Ishikawa (cell line): ENCODE measurements around the gene TTC23L.

Experiments
- CEBPB ChIP-seq: IDR thresholded peaks from 2 replicates; pipeline ENCODE4 v1.6.1; 2012
- CREB1 ChIP-seq: IDR thresholded peaks from 2 replicates; pipeline ENCODE4 v1.6.1; 2012; ENCODE audit warnings: low read depth
- EGR1 ChIP-seq: IDR thresholded peaks from 2 replicates; pipeline ENCODE4 v1.6.1; 2012
- EP300 ChIP-seq: IDR thresholded peaks from 2 replicates; pipeline ENCODE4 v1.6.1; 2012; ENCODE audit warnings: borderline replicate concordance
- FOXM1 ChIP-seq: IDR thresholded peaks from 2 replicates; pipeline ENCODE4 v1.6.1; 2012; ENCODE audit warnings: low read depth, borderline replicate concordance
- NFIC ChIP-seq: IDR thresholded peaks from 2 replicates; pipeline ENCODE4 v1.6.1; 2012
- RAD21 ChIP-seq: IDR thresholded peaks from 2 replicates; pipeline ENCODE4 v1.6.1; 2012; ENCODE audit warnings: low read depth
- TAF1 ChIP-seq: IDR thresholded peaks from 2 replicates; pipeline ENCODE4 v1.6.1; 2012; ENCODE audit warnings: low read depth, mild to moderate bottlenecking
- TCF12 ChIP-seq: IDR thresholded peaks from 2 replicates; pipeline ENCODE4 v1.6.1; 2012; ENCODE audit warnings: low read depth
- TEAD4 ChIP-seq: IDR thresholded peaks from 2 replicates; pipeline ENCODE4 v1.6.1; 2012
- YY1 ChIP-seq: IDR thresholded peaks from 2 replicates; pipeline ENCODE4 v1.6.1; 2012; ENCODE audit warnings: low read depth
- ZBTB7A ChIP-seq: IDR thresholded peaks from 2 replicates; pipeline ENCODE4 v1.6.1; 2012; ENCODE audit warnings: low read depth
- TF ChIP-seq, protein P1 (sequence below): IDR thresholded peaks from 2 replicates; pipeline ENCODE4 v1.6.1; 2012; ENCODE audit warnings: low read depth, mild to moderate bottlenecking
- TF ChIP-seq, protein P2 (sequence below): IDR thresholded peaks from 2 replicates; pipeline ENCODE4 v1.6.1; 2012
- TF ChIP-seq, protein P3 (sequence below): IDR thresholded peaks from 2 replicates; pipeline ENCODE4 v1.6.1; 2012

The TTC23L gene

DNA sequence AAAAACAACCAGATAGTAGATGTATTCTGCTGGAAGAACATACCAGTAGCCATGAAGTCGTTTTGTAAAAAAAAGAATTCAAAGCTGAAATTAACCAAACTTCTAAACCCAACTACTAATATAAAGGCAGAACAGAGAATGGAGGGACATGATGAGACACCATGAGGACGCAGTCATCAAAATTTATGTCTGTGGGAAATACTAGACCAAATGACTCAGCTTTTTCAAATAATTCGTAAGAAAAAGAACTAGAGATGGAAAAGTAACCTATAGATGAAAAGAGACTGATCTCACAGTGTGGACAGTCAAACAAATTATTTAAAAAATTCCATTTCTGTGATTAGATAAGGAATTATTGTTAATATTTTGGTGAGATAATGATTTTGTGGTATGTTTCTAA, 10.3 kb downstream of the TTC23L start:
- TF ChIP-seq, protein P1, sequence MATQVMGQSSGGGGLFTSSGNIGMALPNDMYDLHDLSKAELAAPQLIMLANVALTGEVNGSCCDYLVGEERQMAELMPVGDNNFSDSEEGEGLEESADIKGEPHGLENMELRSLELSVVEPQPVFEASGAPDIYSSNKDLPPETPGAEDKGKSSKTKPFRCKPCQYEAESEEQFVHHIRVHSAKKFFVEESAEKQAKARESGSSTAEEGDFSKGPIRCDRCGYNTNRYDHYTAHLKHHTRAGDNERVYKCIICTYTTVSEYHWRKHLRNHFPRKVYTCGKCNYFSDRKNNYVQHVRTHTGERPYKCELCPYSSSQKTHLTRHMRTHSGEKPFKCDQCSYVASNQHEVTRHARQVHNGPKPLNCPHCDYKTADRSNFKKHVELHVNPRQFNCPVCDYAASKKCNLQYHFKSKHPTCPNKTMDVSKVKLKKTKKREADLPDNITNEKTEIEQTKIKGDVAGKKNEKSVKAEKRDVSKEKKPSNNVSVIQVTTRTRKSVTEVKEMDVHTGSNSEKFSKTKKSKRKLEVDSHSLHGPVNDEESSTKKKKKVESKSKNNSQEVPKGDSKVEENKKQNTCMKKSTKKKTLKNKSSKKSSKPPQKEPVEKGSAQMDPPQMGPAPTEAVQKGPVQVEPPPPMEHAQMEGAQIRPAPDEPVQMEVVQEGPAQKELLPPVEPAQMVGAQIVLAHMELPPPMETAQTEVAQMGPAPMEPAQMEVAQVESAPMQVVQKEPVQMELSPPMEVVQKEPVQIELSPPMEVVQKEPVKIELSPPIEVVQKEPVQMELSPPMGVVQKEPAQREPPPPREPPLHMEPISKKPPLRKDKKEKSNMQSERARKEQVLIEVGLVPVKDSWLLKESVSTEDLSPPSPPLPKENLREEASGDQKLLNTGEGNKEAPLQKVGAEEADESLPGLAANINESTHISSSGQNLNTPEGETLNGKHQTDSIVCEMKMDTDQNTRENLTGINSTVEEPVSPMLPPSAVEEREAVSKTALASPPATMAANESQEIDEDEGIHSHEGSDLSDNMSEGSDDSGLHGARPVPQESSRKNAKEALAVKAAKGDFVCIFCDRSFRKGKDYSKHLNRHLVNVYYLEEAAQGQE = no peak
- TF ChIP-seq ZBTB7A (no peak), FOXM1 (no peak), EP300 (no peak), NFIC (no peak), YY1 (no peak), TAF1 (no peak), RAD21 (no peak), CREB1 (no peak), TCF12 (no peak), EGR1 (no peak), TEAD4 (no peak), CEBPB (no peak)
- TF ChIP-seq, protein P2, sequence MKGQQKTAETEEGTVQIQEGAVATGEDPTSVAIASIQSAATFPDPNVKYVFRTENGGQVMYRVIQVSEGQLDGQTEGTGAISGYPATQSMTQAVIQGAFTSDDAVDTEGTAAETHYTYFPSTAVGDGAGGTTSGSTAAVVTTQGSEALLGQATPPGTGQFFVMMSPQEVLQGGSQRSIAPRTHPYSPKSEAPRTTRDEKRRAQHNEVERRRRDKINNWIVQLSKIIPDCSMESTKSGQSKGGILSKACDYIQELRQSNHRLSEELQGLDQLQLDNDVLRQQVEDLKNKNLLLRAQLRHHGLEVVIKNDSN = no peak
- TF ChIP-seq, protein P3, sequence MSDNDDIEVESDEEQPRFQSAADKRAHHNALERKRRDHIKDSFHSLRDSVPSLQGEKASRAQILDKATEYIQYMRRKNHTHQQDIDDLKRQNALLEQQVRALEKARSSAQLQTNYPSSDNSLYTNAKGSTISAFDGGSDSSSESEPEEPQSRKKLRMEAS = no peak

DNA sequence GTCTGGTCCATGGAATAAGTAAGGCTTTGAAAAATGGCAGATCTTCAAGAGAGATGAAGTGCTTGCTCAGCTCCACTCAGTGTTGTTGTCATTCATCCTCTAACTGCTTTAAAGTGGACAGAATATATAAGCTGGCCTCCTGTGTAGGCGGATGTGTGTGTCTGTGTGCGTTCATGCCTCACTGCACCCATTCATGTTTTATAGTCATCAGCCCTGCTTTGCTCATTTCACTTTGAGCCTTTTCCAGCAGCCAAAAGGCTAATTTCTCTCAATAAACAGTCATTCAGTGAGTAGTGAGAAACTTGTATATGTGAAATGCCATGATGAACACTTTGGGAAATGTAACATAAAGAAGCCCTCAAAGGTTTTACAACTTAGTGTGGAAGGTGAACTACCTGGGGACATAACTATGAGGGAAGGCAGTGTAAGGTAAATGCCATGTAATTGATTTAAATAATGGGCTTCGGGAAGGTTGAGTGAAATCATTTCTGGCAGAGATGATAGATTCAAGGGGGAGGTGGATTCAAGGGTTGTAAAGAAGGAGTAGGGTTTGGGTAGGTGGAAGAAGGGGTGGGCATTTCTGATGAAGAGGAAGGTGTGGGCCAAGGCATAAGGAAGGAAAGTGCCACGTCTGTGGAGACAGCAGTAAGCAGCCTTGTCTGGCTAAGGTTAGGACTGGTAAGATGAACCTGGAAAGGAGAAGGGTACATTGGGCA, 15.7 kb downstream of the TTC23L start:
- TF ChIP-seq, protein P1 = no peak
- TF ChIP-seq NFIC = no peak
- TF ChIP-seq TEAD4 = 0 out of 2 replicates have a peak, but pooled peaks have one; percentile 18
- TF ChIP-seq, protein P3 = no peak
- no peak for TF ChIP-seq RAD21
- no peak for TF ChIP-seq TCF12
- TF ChIP-seq EGR1 = peak; percentile 71
- TF ChIP-seq, protein P2 = no peak

DNA sequence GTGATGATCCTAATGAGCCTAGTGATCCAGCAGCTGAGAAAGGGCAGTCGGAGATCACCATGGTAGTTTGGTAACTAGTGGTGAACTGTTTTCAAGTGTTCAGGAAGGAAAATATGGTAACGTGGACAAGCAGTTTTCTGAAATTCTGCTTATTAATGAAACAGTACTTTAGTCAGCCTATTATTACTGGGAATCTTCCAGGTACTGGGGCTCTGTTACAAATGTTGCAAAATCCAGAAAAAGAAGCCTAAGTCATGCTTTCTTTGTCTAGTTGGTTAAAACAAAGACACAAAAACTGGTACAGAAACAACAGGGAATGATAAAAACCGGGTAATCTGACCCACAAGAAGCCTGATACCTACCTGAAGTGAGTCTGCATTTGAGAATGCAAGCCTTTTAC, 18.2 kb downstream of the TTC23L start:
- TF ChIP-seq CREB1 (no peak), TAF1 (no peak), TEAD4 (no peak), CEBPB (no peak), NFIC (no peak), YY1 (no peak)
- TF ChIP-seq, protein P1 = no peak
- TF ChIP-seq, protein P2 = no peak

DNA sequence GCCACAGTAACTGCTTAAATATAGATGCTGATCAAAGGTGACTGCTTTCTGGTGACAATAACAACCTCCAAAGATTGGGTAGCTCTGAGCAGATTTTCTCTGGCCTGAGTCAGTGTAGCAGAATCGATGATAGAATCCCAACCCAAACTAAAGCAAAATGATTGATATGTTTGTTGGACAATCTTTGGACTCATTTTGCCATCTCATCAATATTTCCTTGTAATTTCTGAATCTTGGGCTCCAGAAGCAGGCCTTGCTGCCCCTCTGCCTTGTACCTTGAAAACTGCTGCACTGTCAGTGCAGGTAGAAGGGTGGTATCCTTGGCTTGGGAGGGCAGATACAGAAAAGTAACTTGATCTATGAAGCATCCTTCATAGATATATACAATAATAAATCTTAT, 18.9 kb downstream of the TTC23L start:
- TF ChIP-seq CEBPB = no peak
- TF ChIP-seq ZBTB7A = no peak
- TF ChIP-seq CREB1 = no peak
- no peak for TF ChIP-seq YY1
- no peak for TF ChIP-seq TEAD4
- TF ChIP-seq FOXM1 = no peak
- TF ChIP-seq EGR1 = no peak
- no peak for TF ChIP-seq TCF12
- TF ChIP-seq, protein P1 = no peak
- TF ChIP-seq EP300 = no peak
- TF ChIP-seq TAF1 = no peak
- TF ChIP-seq, protein P3 = no peak
- TF ChIP-seq, protein P2 = no peak
